ACHN (cell line): ENCODE results near the gene EPN2.

Source experiments
- DNase-seq: peaks from one replicate; pipeline ENCODE4 v3.0.0-alpha.2; 2015
- in situ Hi-C: cut with HindIII; loops from 2 replicates; pipeline ENCODE4 v1.10.0; 2017; ENCODE audit warnings: low sequenced_read_pairs, low pct_ligation_motif_present, low pct_unique_long_range_greater_than_20kb

EPN2 gene

DNA sequence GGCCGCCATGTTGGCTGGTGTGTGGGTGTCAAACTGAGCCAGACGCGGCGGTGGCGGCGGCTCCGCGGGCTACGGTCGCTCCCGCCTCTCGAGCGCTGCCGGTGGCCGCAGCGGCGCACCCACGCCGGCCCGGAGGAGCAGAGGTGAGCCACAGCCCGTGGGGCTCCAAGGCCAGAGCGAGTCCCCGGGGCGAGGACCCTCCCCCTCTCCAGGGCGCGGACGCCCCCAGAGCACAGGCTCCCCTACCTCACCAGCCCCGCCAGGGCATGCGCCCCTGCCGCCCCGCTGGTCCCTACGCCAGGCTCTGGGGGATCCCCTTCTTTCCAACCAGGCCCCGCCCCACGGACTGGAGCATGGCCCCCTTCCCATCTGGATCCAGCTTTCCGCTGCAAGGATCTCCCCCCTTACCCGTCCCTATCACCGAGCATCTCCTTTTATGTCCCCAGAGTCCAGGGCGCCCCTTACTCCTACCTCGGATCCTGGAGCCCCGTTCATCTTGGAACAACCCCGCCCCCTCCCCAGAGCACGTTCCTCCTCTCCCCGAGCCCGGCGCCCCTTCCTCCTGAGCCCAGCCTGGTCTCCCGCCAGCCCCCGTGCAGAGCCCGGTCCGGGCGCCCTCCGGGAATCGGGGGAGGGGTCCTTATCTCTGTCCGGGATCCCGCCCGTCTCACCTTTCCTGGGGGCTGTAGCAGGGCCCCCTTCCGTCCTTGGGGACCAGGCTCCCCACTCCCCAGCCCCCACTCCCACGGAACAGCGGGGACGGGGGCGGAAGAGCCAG, 412 bp downstream of the EPN2 start:
- in situ Hi-C loops: no loop called here
- DNase-seq: peak; percentile 24

DNA sequence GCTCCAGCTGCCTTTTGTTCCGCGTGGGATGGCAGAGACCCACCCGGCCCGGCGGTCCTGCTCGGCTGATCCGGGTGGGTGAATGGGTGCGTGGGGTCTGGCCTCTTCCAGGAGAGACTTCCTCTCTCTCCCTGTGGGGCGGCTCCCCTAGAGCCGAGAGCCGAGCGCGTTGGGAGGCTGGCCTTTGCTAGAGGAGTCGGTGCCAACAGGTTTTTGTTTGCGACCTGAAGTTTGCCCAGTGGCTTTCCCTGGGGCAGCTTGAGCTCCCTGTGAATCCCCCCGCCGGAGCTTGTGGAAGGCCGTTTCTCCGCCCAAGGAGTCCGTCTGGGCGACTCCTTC, 970 bp downstream of the EPN2 start:
- in situ Hi-C loops: no loop called here
- DNase-seq: peak; percentile 44

DNA sequence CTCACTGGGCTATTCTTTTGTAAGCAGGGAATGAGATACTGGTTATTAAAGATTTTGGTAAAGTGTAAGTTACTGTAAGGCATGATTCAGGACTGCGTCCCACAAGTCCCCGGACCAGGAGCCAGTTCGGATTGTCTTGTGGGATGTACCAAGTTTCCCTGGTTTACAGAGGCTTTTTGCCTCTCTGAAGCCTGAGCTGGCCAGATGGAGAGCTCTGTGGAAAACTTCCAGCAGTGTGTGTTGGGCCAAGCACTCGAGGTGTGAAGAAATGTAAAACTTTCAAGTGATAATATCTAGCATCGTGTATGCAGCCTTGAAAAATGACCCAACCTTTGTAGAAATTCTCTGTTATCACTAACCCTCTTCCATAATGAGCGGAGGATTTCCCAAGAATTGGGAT, 2.4 kb downstream of the EPN2 start:
- in situ Hi-C loops: no loop called here
- no peak for DNase-seq

DNA sequence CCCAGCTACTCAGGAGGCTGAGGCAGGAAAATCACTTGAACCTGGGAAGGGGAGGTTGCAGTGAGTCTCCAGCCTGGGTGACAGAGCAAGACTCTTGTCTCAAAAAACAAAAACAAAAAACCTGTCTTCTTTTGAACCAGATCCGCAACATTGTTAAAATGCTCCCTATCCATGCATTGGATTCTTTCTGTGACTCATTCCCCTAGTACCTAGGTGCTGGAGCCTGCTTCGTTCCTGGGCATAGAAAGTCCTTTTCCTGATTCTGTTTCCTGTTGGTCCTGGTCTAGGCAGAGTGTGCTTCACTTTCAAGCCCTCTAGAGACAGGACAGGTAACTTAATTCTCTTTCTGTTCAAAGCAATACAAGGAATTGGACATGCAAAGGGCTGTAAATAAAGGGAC, 5.2 kb downstream of the EPN2 start:
- in situ Hi-C loops: no loop called here
- DNase-seq: no peak

DNA sequence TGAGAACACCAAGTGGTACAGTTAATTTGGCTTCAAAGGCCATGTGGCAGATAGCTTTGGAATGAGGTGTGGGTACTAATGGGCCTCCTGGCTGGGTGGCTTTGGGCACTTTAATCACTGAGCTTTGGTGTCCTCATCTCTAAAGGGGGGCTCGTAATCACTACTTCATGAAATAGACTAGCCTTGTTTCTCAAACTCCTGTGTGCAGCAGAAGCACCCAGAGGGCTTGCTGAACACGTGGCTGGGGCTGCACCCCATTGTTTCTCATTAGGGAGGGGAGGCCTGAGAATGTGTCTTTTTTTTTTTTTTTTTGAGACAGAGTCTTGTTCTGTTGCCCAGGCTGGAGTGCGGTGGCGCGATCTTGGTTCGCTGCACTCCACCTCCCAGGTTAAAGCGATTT, 5.8 kb downstream of the EPN2 start:
- in situ Hi-C loops: no loop called here
- DNase-seq: no peak

DNA sequence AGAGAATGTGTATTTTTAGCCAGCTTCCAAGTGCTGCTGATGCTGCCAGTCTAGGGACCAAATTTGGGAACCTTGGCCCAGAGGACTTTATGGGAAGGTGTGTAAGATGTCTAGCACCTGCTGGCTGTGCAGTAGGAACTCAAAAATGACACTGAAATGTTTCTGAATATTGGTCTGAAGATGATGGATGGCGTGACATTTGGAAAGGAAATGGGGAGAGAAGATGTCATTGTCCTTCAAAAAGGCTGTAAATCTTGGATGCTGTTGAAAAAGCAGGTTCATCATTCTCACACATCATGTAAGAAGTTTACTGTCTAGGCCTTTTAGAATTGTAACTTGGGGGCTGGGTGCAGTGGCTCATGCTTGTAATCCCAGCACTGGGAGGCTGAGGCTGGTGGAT, 6.7 kb downstream of the EPN2 start:
- no peak for DNase-seq
- in situ Hi-C loops: no loop called here

DNA sequence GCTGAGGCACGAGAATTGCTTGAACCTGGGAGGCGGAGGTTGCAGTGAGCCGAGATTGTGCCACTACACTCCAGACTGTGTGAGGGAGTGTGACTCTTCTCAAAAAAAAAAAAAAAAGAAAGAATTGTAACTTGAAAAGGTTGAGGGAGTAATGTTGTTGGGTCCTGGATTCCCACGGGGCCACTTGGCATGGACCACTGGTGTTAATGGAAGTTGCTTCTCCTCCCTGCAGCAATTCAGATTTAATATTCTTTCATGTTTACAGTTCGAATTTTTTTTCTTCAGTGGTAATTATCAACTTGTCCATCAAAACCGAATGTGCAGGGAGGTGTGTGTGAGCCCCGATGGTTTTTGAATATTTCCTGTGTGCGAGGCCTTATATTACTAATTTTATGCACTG, 7.2 kb downstream of the EPN2 start:
- DNase-seq: no peak
- in situ Hi-C loops: no loop called here

DNA sequence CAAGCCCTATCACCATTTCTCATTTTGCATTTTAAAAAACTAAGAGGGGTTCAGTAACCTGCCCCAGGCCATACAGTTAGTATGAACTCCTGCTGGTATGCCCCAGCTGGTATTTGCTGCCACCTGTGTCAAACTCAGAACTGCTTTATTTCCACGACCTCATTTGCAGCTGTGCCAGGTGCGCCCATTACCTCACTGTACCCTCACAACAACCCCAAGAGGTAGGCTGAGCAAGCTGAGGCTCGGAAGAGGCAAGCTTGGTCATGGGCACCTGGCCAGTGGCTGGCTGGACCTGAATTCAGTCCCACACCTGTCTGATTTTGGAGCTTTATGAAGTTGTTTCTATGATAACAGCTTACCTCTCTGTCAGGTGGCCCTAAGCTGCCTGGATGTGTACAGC, 7.6 kb downstream of the EPN2 start:
- in situ Hi-C loops: no loop called here

DNA sequence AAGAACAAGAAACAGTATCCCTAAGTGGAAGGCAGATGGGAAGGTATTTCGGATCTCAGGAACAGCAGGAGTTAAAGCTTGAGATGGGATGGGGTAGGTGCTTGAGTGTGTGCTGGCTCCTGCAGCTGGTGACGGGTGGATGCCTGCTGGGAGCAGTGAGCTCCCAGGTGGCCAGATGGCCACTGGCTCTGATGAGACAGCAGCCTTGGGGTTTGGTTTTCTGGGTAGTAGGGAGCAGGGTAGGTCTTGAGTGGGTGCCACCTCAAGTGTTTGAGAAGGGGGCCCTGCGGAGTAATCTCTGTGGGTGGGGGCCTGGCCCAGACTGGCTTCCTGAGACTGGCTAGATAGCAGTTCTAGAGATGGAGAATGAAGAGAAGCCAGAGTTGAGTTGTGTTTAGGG, 10.3 kb downstream of the EPN2 start:
- in situ Hi-C loops: no loop called here
- DNase-seq: no peak

More for the DNA sequence above, 7.6 kb downstream of the EPN2 start:
- no peak for DNase-seq

DNA sequence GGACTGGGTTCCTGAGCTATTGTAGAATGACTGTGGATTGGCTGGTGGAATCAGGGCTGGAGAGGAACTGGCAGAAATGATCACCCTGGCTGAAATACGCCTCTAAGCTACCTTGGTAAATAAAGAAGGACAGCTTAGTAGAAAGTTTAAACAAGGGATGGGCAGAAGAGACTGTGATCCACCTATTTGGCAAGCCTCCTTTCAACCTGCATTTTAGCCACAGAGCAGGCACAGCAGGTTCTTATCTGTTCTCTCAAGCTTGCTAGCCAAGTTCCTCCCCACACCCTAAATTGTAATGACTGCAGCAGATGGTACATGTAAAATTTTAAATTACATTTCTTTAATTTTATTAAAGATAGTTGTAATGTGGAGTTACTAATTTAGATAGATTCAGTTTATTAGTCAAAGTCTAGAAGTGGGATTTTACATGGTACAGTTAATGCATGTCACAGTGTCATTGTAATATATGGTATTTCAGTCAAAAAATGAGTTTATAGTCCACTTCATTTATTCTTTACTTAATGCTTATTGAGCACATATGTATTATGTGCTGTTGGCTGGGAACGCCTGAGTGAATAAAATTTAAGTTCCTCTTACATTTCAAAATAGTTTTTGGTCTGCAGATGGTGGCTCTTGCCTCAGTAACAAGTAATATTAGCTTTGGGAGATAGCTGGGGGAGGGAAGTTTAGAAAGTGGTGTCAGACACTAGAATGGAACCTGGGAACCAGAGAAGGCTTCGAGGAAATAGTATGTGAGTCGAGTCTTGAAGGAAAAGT, 11.2 kb downstream of the EPN2 start:
- in situ Hi-C loops: no loop called here
- no peak for DNase-seq

DNA sequence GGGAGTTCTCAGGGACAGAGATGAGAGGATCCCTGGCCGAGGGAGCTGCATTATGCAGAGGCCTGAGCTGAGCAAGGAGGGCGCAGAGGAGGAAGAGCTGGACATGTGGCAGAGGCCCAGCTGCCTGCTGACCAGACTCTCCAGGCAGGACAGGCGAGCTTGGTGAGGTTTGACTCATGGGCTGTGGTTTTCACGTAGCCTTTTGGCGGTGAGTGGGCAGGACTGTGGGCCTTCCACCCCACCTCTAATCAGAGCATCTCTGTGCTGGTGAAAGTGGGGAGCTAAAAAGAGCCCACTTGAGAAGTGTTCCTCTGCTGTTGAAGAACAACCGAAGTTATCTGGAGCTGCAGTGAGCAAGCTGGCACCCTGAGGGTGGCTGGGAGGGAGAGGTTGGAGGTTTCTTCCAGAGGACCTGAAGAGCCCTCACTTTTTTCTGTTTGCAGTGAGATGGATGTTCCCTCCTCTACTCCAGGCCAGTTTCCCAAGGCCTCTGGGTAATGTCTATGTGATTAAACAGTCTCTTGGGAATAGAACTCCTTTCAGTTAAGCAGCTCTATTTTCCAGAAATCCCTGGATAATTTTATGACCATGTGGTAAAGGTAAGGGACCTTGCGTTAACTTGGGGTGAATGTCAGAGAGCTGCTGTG, 11.9 kb downstream of the EPN2 start:
- in situ Hi-C loops: no loop called here
- peak; percentile 57 for DNase-seq

DNA sequence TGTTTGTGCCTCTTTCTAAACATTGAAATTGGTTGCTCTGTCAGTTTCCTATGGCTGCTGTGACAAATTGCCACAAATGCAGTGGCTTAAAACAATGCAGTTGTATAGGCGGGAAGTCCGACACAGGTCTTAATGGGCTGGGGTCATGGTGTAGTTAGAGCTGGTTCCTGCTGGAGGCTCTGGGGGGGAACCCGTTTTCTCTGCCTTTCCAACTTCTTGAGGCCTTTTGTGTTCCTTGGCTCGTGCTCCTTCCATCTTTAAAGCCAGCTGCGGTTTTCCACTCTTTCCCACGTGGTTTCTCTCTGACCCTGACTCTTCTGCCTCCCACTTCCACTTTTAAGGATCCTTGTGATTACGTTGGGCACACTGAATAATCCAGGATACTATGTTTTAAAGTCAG, 12.5 kb downstream of the EPN2 start:
- in situ Hi-C loops: no loop called here
- no peak for DNase-seq

DNA sequence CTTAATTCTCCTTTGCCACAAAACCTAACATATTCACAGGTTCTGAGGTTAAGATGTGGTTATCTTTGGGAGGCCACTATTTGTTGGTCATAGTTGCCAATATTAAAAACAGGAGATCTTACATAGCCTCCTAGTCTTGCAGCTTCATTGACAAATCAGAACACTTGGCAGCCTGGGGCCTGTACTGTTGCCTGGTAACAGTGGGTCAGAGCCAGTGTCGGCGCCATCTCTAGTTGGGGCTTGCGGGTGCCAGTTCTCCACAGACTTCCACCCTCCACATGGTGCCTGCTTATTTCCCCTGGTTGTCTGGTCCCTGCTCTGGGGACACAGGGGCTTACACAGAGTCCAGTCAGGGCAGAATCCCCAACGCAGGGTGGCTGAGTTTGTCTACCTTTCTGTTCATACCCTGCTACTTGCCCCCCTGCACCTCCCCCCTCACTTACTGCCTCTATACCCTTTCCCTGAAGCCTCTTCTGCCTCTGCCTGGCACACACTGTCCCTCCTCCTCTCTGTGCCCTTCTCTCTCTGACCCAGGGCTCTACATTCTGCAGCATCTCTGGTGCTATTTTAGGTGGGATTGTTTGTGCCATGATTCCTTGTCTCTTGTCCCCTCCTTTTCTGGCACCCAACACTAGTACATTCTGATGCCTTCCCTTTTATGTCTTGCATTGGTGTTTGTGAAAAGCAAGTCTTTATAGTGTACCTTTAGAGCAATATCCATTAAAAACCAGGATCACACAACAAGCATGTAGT, 13.4 kb downstream of the EPN2 start:
- no peak for DNase-seq
- in situ Hi-C loops: no loop called here

DNA sequence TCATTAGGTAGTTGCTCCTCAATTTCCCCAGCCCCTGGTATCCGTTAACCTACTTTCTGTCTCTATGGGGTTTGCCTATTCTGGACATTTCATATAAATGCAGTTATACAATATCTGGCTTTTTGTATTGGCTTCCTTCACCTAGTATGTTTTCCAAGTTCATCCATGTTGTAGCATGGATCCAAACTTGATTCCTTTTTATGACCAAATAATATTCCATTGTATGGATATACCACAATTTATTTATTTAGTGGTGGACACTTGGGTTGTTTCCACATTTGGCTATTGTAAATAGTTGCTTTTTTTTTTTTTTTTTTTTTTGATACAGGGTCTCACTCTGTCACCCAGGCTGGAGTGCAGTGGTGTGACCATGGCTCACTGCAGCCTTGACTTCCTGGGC, 15.9 kb downstream of the EPN2 start:
- in situ Hi-C loops: no loop called here
- no peak for DNase-seq

DNA sequence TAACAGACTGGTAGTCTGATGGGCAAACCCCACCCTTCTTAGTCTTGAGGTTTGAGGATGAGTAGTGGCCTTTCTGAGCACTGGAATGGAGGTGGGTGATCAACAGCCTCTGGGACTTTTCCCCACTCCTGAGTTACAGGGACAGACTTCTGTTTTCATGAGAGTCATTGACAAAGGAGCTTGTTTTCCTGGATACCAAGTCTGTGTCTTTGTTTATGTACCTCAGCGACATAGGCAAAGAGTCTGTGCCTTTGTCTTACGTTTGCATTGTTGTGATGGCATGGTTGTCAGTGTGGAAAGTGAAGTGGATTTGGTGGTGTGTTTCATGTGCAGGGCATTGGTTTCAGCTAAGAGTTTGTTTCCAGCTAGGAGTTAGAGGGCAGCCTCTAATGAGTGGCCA, 17.5 kb downstream of the EPN2 start:
- DNase-seq: no peak
- in situ Hi-C loops: no loop called here

DNA sequence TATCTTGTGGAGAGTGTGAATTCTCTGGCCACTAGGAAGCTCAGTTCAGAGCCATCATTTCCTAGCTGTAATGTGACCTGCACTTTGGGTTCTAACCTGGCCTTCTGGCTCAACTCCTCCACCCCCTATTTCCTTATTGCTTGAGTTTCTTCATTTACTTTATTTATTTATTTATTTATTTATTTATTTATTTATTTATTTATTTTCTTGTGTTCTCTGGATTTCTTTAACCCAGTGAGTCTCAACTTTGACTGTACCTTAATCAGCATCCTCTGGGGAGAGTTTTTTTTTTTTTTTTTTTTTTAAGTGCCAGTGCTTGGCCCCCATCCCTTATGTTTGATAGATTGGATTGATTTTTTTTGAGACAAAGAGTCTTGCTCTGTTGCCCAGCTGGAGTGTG, 18.1 kb downstream of the EPN2 start:
- no peak for DNase-seq
- in situ Hi-C loops: no loop called here

DNA sequence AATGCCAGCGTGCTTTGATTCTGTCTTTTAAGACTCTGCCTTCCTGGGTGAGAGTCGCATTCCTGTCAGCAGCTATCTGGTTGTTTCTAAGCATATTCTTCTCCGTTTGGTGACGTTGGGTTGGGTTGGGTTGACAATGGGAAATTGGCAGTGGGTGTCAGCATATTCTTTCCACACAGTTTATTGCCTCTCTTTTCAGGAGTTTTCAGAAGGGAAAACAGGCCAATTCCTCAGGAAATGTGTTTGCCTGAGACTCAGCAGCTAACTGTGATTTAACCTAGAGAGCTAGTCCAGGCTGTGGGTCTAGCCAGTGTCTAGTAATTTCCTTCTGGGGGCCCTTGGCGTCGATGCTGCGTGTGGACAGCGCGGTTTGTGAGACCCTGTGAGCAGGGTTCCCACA, 21.2 kb downstream of the EPN2 start:
- no peak for DNase-seq
- in situ Hi-C loops: no loop called here

DNA sequence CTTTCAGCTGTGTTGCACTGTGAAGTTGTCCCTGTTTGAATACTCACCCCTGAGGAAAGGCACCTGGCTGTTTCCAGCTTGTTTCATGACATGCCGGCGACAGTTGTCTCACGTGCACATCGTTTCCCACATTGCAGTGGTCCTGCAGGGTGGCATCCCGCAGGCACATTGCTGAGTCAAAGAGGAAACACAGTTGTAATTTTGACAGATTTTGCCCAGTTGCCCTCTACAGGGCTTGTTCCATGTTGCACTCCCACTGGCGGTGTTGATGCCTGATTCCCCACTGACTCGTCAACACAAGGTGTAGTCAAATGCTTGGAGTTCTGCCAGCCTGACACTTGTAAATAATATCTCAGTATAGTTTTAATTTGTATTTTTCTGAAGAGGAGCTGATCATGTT, 23.8 kb downstream of the EPN2 start:
- in situ Hi-C loops: no loop called here
- DNase-seq: no peak

DNA sequence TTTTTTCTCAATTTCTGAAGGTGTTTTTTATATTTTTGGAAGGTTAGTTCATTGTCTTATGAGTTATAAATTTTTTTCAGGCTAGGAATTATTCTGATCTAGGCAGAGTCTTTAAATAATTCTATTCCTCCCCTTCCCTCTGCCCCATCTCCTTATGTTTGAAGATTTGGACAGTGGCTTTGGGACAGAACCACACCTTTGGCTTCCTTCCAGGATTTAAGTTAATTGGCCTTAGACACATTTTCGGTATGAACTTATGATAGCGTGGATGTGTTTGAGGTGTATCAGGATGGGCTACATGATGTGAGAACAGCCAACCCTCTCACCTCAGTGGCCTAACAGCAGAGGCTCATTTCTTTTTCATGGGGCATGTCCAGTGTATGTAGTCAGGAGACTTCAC, 24.3 kb downstream of the EPN2 start:
- no peak for DNase-seq
- in situ Hi-C loops: no loop called here
